ENCODE results near the gene ABCC3. TPM values are rescaled to one million over a fixed set of nuclear protein-coding genes. Genes with fewer than 3 reads are reported as not detected.

The ABCC3 gene
- total RNA-seq, 1 donor from 2014 or later = not detected

DNA sequence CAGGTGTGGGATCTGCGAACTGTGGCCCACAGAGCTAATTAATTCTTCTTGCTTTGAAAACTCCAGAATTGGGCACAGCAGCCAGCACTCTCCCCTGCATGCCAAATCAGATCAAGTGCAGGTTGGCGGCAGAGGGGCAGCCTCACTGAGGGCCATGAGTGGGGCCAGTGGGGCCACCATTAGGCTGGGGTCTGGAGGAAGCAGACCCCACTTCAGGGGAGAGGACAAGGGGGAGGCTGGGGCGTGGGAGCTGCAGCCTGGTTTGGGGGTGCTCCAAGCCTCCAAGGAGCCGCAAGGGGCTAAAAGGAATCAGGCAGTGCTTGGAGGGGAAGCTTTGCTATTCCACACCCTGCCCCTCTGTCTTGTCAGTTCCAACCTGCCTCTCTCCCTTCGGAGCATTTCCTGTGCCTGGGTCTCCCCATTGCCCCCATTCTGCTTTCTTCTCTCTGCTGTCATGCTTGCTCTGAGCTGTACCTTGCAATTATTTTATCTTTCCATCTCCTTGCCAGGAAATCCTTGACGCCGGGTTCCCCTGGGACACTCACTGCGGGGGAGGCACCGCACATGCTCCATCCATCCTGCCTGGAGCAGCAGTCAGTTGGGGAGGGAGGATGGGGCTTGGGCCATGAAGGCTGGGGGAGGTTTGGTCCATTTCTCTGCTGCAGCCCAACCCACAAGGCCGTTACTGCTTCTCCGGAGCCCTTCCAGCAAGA lies 3.3 kb upstream of the ABCC3 start:
- Mint-ChIP-seq H3K27me3 (ENCODE audit: unreplicated experiment) (peaks cover 24% of the 10 kb centered on the region), H3K4me3 (ENCODE audit: unreplicated experiment) (no peak overlapping the region), H3K9me3 (ENCODE audit: unreplicated experiment) (peaks cover 4% of the 10 kb centered on the region), H3K27ac (ENCODE audit: unreplicated experiment) (no peak overlapping the region), H3K4me1 (ENCODE audit: low read depth, unreplicated experiment) (peaks cover 14% of the 10 kb centered on the region), H3K36me3 (ENCODE audit: unreplicated experiment) (no peaks in the 10 kb centered on the region)
- DNase-seq = peak; percentile 35
- TF ChIP-seq, protein P1, sequence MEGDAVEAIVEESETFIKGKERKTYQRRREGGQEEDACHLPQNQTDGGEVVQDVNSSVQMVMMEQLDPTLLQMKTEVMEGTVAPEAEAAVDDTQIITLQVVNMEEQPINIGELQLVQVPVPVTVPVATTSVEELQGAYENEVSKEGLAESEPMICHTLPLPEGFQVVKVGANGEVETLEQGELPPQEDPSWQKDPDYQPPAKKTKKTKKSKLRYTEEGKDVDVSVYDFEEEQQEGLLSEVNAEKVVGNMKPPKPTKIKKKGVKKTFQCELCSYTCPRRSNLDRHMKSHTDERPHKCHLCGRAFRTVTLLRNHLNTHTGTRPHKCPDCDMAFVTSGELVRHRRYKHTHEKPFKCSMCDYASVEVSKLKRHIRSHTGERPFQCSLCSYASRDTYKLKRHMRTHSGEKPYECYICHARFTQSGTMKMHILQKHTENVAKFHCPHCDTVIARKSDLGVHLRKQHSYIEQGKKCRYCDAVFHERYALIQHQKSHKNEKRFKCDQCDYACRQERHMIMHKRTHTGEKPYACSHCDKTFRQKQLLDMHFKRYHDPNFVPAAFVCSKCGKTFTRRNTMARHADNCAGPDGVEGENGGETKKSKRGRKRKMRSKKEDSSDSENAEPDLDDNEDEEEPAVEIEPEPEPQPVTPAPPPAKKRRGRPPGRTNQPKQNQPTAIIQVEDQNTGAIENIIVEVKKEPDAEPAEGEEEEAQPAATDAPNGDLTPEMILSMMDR (IDR thresholded peaks at IDR 0.05; ENCODE audit: partially characterized antibody, unreplicated experiment) = no peak

DNA sequence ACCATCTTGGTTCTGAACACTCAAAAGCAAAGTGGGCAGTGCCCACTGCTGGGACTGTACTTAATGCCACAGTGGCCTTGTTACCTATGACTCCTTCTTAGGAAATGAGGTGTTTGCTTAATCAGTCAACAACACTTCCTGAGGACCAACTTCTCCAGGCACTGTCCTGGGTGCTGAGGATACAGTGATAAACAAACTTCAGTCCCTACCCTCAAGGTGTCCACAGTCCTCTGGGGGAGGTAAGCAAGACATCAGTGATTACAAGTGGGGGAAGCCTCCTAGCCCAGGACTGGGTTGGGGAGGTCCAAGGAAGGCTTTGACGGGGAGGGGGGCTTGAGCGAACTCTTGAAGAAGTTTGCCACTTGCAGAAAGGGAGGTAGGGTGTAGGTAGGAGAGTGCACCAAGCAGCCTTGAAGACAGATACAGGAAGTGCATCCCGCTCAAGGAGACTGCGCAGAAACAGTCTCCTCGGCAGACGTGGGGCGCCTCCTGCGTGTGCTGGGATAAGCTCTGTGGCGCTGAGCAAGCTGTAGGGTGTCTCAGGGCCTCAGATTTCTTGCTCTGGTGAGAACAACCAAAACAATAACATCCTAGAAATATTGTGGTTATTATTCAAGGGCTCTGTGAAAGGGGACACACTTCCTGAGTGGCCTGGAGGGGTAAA lies 2.6 kb upstream of the ABCC3 start:
- TF ChIP-seq, protein P1 (IDR thresholded peaks at IDR 0.05; ENCODE audit: partially characterized antibody, unreplicated experiment) = no peak
- no peak for DNase-seq
- Mint-ChIP-seq H3K36me3 (ENCODE audit: unreplicated experiment) (no peaks in the 10 kb centered on the region), H3K27ac (ENCODE audit: unreplicated experiment) (peak overlapping the region; percentile 59), H3K9me3 (ENCODE audit: unreplicated experiment) (peaks cover 4% of the 10 kb centered on the region), H3K27me3 (ENCODE audit: unreplicated experiment) (peaks cover 25% of the 10 kb centered on the region), H3K4me3 (ENCODE audit: unreplicated experiment) (no peak overlapping the region), H3K4me1 (ENCODE audit: low read depth, unreplicated experiment) (peaks cover 14% of the 10 kb centered on the region)

DNA sequence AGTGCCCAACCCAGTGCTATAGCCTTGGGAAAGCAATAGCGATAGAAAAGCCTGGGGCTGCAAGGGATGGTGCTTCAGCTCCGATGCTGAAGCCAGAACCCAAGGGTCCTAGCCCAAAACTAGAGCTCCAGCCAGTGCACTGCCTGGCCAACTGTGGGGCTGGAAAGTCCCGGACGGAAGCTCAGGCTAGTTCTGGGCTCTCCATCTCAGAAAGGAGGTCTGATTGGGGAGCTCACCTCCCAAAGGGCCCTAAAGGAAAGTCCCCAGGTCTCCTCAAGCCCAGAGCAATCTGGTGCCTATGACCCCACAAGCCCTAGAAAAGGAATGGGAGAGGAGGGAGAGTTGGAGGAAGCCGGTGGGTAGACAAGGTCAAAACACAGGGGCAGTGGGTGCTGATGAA lies 2.0 kb upstream of the ABCC3 start:
- H3K4me3 Mint-ChIP-seq (ENCODE audit: unreplicated experiment) = no peak overlapping the region
- H3K4me1 Mint-ChIP-seq (ENCODE audit: low read depth, unreplicated experiment) = peaks cover 11% of the 10 kb centered on the region

DNA sequence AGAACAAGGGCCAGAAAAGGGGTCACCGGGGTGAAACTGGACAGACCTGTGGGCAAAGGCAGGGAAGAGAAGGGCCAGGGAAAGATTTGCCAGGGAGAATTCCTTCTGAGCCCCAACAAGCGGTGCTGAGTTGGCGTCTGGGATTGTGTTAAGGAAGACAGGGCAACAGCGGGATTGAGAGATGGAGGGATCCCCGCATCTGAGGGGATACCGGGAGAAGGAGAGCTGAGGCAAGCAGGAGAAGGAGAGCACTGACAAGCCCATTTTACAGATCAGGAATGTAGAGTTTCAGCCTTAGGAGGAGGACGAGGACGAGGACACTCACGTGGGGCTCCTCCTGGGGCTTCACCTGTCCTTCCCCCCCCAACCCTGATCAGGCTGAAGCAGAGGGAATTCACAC lies 998 bp upstream of the ABCC3 start:
- Mint-ChIP-seq H3K27me3 (ENCODE audit: unreplicated experiment) (peaks cover 31% of the 10 kb centered on the region), H3K9me3 (ENCODE audit: unreplicated experiment) (peaks cover 4% of the 10 kb centered on the region), H3K4me1 (ENCODE audit: low read depth, unreplicated experiment) (peaks cover 8% of the 10 kb centered on the region), H3K4me3 (ENCODE audit: unreplicated experiment) (peak overlapping the region; percentile 30), H3K27ac (ENCODE audit: unreplicated experiment) (peak overlapping the region; percentile 45), H3K36me3 (ENCODE audit: unreplicated experiment) (no peaks in the 10 kb centered on the region)
- DNase-seq = no peak
- TF ChIP-seq, protein P1 (IDR thresholded peaks at IDR 0.05; ENCODE audit: partially characterized antibody, unreplicated experiment) = no peak

More for the DNA sequence above, 2.0 kb upstream of the ABCC3 start:
- Mint-ChIP-seq H3K27me3 (ENCODE audit: unreplicated experiment) (peaks cover 24% of the 10 kb centered on the region), H3K27ac (ENCODE audit: unreplicated experiment) (no peak overlapping the region), H3K36me3 (ENCODE audit: unreplicated experiment) (no peaks in the 10 kb centered on the region), H3K9me3 (ENCODE audit: unreplicated experiment) (peaks cover 4% of the 10 kb centered on the region)
- DNase-seq = no peak
- TF ChIP-seq, protein P1 (IDR thresholded peaks at IDR 0.05; ENCODE audit: partially characterized antibody, unreplicated experiment) = no peak
